GM21619 (cell line): ENCODE measurements around the gene DFFB.

Experiments used
- ATAC-seq: cut with Tn5 transposase; IDR thresholded peaks from one replicate; pipeline ENCODE4 v1.9.1; 2021; ENCODE audit not compliant: unreplicated experiment

Gene DFFB

GRCh38 chr1:3872546-3872945, 15.3 kb downstream of the DFFB start:
- ATAC-seq, result no peak

- no peak for ATAC-seq
Observed at GRCh38 chr1:3874736-3875135, 17.5 kb downstream of the DFFB start.

- ATAC-seq, result no peak
Observed at GRCh38 chr1:3876716-3877115, 19.4 kb downstream of the DFFB start.

GRCh38 chr1:3879099-3879498, 21.8 kb downstream of the DFFB start:
- ATAC-seq, result no peak

GRCh38 chr1:3879787-3880428, 22.6 kb downstream of the DFFB start:
- no peak for ATAC-seq

GRCh38 chr1:3880429-3881192, 23.3 kb downstream of the DFFB start:
- ATAC-seq, result no peak

- ATAC-seq, result no peak
Observed at GRCh38 chr1:3881193-3881480, 23.9 kb downstream of the DFFB start.

- ATAC-seq, result no peak
Observed at GRCh38 chr1:3883194-3883925, 26.1 kb downstream of the DFFB start.

- no peak for ATAC-seq
Observed at GRCh38 chr1:3884966-3885365, 27.7 kb downstream of the DFFB start.

GRCh38 chr1:3885611-3886010, 28.3 kb downstream of the DFFB start:
- ATAC-seq, result no peak

- no peak for ATAC-seq
Observed at GRCh38 chr1:3886106-3886670, 28.9 kb downstream of the DFFB start.

GRCh38 chr1:3886691-3887090, 29.4 kb downstream of the DFFB start:
- no peak for ATAC-seq

GRCh38 chr1:3888301-3888700, 31.0 kb downstream of the DFFB start:
- ATAC-seq, result no peak

- ATAC-seq, result no peak
Observed at GRCh38 chr1:3889936-3890335, 32.7 kb downstream of the DFFB start.

GRCh38 chr1:3890389-3891328, 33.4 kb downstream of the DFFB start:
- no peak for ATAC-seq

GRCh38 chr1:3891329-3891865, 34.1 kb downstream of the DFFB start:
- no peak for ATAC-seq

- no peak for ATAC-seq
Observed at GRCh38 chr1:3892748-3893147, 35.5 kb downstream of the DFFB start.

- no peak for ATAC-seq
Observed at GRCh38 chr1:3893190-3893589, 35.9 kb downstream of the DFFB start.

GRCh38 chr1:3894626-3895278, 37.5 kb downstream of the DFFB start:
- ATAC-seq, result no peak
